Measurements from ENCODE around the gene ASIC2.

- TF ChIP-seq CTCF (IDR thresholded peaks at IDR 0.05; ENCODE audit: low read depth, low read length, poor library complexity, severe bottlenecking) (no peak), EZH2phosphoT487 (IDR thresholded peaks at IDR 0.05; ENCODE audit: borderline replicate concordance, low read length) (no peak)
Observed at GRCh38 chr17:33099252-33099651, 193.8 kb downstream of the ASIC2 start.
